NCI-H526 (cell line): Measurements from ENCODE around the gene ZSCAN31.
A peak's percentile ranks its signal among the peaks of the same experiment; 100 is the strongest.
"Not testable (repeated sequence)": the region's sequence is repeated elsewhere in the genome, so short reads cannot be mapped to it uniquely, and the experiment has no call there.

Experiments
- DNase-seq, 2 experiments: peaks; one replicate each; lab custom pipeline; 2025; lab: John Stamatoyannopoulos, UW

The ZSCAN31 gene

DNA sequence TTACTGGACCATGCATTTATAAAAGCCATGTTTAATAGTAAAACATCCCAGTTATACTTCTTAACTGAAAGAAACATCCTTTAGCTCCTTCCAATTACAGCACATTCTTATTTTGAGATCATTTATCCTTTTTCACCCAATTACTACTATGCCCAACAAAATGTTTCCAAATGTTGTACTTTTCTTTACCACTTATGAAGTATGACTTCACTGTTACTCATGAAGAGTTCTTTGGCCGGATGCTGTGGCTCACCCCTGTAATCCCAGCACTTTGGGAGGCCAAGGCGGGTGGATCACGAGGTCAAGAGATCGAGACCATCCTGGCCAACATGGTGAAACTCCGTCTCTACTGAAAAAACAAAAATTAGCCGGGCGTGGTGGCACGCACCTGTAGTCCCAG, 18.1 kb downstream of the ZSCAN31 start:
- not testable (repeated sequence) for DNase-seq

DNA sequence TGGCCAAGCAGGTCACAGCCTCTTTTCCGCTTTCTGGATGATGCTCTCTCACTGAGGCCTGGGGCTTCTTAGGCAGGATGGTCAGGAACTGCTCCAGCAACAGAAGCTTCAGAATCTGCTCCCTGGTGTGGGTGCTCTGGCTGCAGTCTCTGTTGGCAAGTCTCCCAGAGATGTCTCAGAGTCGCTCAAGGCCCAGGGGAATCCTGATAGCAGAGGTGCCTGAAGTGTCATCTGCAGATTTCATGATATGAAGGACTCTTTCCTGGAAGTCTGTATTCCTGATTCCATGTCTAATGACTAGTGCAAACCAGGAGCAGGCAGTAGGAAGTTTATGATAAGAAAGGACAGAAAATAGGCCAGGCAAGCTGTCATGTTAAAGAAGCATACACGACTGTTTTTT, 20.3 kb downstream of the ZSCAN31 start:
- no peak for DNase-seq

DNA sequence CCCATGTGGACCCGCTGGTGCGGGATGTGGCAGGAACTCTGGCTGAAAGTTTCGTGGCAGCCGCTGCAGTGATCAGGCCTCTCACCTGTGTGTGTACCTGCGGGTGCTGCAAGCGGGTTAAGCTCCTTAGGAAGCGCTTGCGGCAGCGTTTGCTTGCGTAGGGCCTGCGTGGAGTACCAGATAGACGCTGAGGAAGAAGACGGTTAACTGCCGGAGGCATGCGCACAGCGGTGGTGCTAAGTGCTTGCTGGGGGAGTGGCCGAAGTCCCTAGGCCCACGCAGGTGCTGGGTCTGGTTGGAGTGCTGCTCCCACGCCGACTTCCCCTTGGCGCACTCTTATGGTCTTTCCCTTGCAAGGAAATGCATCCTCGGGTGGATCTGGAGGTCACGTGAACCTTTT, 23.0 kb downstream of the ZSCAN31 start:
- DNase-seq = no peak

DNA sequence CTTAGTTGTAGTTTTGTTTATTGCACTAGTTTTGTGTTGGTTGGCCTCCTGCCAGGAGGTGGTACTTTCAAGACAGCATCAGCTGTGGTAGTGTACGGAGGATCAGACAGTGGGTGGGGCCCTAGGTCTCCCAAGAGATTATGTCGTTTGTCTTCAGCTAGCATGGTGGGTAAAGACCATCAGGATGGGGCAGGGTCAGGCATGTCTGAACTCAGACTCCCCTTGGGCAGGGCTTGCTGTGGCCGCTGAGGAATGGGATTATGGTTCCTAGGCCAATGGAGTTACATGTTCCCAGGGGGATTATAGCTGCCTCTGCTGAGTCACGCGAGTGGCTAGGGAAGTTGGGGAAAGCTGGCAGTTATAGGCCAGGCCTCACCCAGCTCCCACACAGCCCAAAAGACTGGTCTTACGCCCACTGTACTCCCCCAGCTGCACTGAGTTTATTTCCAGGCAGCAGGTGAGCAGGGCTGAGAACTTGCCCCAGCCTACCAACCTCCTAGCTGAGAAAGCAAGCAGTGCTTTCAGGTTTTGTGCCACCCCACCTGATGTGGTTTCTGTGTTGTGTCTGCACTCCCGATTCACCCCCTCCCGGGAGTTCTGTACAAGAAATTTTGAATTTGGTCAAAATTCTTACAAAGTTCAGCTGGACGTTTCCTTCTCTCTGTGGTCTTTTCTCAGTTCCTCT, 24.7 kb downstream of the ZSCAN31 start:
- no peak for DNase-seq

DNA sequence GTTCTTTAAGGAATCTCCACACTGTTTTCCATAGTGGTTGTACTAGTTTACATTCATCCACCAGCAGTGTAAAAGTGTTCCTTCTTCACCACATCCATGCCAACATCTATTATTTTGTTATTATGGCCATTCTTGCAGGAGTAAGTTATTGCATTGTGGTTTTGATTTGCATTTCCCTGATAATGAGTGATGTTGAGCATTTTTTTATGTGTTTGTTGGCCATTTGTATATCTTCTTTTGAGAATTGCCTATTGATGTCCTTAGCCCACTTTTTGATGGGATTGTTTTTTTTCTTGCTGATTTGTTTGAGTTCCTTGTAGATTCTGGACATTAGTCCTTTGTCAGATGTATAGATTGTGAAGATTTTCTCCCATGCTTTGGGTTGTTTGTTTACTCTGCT, 29.6 kb downstream of the ZSCAN31 start:
- not testable (repeated sequence) for DNase-seq

DNA sequence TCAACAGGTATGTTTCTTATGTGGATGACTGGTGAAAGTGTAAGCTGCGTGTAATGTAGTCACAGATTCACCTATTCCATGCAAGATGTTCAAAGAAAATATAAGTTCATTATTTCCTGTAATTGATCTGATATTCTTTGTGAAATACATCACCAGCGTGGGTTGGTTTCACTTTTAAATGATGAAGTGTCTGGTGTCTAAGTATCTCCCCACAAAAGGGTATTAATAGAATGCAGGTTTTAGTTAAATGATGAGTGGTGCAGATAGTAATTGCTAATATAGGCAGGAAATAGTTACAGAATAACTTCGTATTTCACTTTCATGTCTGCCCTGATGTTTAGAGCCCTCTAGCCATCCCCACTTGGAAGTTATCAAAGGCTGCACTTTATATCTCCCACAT, 32.4 kb downstream of the ZSCAN31 start:
- DNase-seq = no peak

DNA sequence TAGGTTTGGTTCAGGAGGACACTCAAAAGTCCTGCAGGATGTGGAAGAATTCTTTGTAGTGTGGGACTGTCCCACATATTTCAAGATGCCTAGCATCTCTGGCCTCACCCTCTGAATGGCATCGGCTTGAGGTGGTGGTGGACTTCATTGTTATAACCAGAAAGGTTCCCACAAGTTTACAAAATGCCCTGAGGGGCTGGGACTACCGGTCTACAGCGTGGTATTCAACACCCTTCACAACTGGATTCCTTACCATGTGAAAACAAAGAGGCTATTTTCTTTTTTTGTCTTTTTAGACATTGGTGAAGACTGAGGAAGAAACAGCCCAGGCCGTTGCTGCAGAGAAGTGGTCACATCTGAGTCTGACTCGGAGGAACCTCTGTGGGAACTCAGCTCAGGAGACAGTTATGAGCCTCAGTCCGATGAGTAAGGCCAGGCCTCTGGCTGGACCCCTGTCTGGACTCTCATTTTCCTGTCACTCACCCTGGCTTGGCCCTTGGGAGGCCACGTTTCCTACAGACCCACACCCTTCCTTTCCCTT, 39.4 kb downstream of the ZSCAN31 start:
- DNase-seq = no peak

DNA sequence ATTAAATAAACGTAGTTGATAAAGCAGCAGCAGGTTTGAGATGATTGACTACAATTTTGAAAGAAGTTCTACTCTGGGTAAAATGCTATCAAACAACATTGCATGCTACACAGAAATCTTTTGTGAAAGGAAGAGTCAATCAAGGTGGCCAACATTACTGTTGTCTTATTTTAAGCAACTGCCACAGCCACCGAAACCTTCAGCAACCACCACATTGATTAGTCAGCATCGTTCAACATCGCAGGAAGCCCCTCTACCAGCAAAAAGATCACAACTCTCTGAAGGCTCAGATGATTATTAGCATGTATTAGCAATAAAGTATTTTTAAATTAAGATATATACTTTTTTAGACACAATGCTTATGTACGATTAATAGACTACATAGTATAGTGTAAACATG, 40.6 kb downstream of the ZSCAN31 start:
- DNase-seq = no peak

DNA sequence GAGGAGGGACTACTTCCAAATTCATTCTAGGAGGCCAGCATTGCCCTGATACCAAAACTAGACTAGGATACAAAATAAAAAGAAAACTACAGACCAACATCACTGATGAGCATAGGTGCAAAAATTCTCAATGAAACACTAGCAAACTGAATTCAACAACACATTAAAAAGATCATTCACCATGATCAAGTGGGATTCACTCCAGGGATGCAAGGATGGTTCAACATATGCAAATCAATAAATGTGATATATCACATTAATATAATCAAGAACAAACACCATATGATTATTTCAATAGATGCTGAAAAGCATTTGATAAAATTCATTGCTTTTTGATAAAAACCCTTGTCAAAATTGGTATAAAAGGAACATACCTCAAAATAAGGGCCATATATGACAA, 44.4 kb downstream of the ZSCAN31 start:
- DNase-seq = no peak

DNA sequence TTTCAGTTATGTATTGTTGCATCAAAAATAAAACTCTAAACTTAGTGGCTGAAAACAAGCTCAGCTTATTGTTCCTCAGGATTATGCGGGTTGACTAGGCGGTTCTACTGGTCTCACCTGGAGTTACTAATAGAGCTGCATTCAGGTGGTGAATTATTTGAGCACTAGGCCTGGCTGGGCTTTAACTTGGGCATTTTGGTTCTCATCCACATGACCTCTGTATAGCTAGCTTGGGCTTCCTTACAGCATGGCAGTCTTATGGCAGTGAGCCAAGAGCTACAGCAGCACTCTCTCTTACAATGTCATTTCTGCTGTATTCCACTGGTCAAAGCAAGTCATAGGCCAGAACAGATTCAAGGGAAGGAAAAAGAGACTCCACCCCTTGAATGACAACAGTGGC, 53.0 kb downstream of the ZSCAN31 start:
- no peak for DNase-seq

DNA sequence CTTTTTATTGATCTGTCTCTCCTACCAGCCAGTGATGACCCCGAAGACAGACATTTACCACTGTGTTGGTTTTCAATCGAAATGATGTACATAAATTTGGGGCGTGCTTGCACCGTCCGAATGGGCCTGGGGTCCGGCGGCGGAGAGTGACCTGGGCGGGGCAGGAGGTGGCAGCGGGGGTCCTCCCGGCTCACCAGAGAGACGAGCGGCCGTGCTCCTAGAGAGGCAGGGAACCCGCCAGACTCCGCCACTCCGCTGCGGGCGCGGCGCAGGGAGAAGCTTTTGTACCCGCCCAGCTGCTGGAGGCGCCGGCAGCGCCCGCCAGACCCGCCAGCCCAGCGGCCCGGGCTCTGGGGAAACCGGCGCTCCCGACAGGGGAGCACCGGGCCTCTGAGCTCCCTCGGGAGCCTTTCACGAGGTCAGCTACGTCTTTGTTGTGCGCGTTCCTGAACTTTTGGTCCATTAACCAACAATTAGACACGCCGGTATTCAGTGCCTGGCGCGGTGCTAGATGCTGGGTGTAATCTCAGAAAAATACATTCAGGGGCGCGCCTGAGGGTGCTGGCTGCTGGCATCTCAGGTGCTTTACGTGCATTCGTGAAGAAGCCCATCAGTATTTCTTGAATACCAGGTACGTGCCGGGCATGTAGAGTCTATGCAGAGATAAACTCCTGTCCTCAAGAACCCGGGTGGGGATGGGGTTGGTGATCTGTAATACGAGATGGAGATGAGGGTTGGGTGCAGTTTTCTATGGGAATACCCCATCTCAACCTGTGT, 54.5 kb downstream of the ZSCAN31 start, which contains the start of gene PGBD1:
Gene PGBD1, plus strand, starts transcription at position 285 of the 777 bp plus-strand sequence. CDS start 2,242 bp downstream, outside the sequence.
- peak; percentile 63 to 92 for DNase-seq

DNA sequence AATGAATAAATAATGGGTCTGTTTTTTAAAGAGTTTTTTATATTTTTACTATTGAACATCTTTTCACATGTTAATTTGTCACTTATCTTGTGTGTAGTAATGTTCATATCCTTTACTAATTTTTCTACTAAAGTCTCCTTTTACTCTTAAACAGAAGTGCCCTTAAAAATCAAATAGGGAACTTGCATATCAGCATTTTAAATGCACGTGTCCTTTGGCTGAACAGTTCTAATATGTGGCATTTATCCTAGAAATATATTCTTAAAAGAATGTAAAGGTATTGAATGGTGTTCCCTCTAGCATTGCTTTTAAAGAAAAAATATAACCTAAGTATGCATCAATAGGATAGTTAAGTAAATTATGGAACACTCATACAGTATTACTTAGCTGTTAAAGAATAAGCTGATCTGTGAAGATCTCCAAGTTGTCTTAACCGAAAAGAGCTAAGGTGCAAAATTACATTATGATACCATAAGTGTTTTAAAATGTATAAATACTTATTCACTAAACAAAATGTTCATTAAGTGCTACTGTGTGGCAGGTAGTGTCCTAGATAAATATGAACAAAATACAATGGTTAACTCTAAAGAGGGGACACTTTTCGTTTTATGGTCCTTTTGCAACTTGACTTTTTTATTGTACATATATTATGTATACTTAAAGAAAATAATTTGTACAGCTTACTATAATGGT, 55.2 kb downstream of the ZSCAN31 start:
- no peak for DNase-seq

DNA sequence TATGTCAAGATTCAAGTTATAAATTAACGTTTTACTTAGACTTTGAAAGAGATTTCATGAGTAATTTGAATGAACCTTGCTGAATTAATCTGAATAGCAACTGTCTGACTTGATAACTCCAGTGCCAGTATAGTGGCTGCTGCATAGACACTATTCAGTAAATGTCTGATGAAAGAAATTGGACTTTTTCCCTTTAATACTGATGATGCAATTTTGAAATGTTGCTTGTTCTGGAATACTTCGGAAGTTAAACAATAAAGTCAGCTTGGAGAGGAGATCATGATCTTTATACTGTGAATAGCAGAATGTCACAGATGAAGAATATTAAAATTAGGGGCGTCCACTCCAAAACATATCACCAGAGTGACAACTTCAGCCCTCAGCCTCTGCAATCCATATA, 58.2 kb downstream of the ZSCAN31 start:
- no peak for DNase-seq

DNA sequence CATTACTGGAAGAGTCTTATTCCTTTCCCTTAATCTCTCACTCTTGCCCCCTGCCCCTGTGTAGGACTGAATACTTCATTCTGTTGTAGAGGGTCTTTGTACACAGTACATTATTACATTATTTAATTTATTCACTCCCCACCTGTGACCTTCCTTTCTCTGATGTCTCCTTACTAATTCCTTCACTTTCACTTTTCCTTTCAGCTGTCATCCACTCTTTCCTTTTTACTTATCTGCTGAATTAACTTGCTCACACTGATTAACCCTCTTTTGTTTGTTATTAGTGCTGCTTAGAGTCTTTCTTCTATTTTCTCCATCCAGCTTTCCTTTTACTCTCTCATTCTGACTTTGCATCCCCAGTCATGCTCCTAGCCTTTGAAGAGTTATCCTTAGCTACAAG, 61.1 kb downstream of the ZSCAN31 start:
- DNase-seq = no peak
